Osteoblast (primary cell): ENCODE measurements around the gene LYPD4. TPM values are rescaled to one million over a fixed set of nuclear protein-coding genes. Genes with fewer than 3 reads are reported as not detected.

Experiments used
- DNase-seq: peaks from one replicate; pipeline ENCODE4 v3.0.0; 2011; ENCODE audit warnings: low spot score, mixed read lengths; ENCODE audit not compliant: insufficient read length; ENCODE audit errors: missing footprints
- H2AFZ ChIP-seq: 2 replicates; pipeline ENCODE4 v1.6.0; 2011; ENCODE audit warnings: mild to moderate bottlenecking, low read length
- H3K27ac ChIP-seq: 2 replicates; pipeline ENCODE4 v1.5.1; 2011; ENCODE audit warnings: mild to moderate bottlenecking, low read depth, low read length, moderate library complexity
- H3K27me3 ChIP-seq: 2 replicates; pipeline ENCODE4 v1.6.0; 2012; ENCODE audit warnings: mild to moderate bottlenecking, control low read depth, inconsistent platforms, low read length, moderate library complexity; ENCODE audit not compliant: insufficient read depth
- H3K36me3 ChIP-seq: 2 replicates; pipeline ENCODE4 v1.5.1; 2011; ENCODE audit warnings: mild to moderate bottlenecking, low read length, control low read depth, moderate library complexity; ENCODE audit not compliant: insufficient read depth
- H3K4me1 ChIP-seq: 2 replicates; pipeline ENCODE4 v1.5.1; 2011; ENCODE audit warnings: mild to moderate bottlenecking, low read length, control low read depth, moderate library complexity; ENCODE audit not compliant: insufficient read depth
- H3K4me2 ChIP-seq: 2 replicates; pipeline ENCODE4 v1.6.0; 2011; ENCODE audit warnings: mild to moderate bottlenecking, low read length; ENCODE audit not compliant: insufficient read depth
- H3K4me3 ChIP-seq: fragments of 200-600 bp; sonication (generic); 3 replicates; pipeline ENCODE4 v1.5.1; 2012; ENCODE audit warnings: mild to moderate bottlenecking, low read length, inconsistent platforms; ENCODE audit not compliant: insufficient read depth
- H3K79me2 ChIP-seq: 2 replicates; pipeline ENCODE4 v1.6.0; 2012; ENCODE audit warnings: mild to moderate bottlenecking, low read length, control low read depth, inconsistent platforms; ENCODE audit not compliant: insufficient read depth
- H3K9me3 ChIP-seq: 2 replicates; pipeline ENCODE4 v1.5.1; 2011; ENCODE audit warnings: low read depth, low read length, control low read depth
- H4K20me1 ChIP-seq: 2 replicates; pipeline ENCODE4 v1.6.0; 2012; ENCODE audit warnings: mild to moderate bottlenecking, low read length, control low read depth; ENCODE audit not compliant: insufficient read depth
- CTCF ChIP-seq: IDR thresholded peaks from 2 replicates; pipeline ENCODE4 v1.5.1; 2011; ENCODE audit warnings: mild to moderate bottlenecking, low read depth, low read length, moderate library complexity; ENCODE audit errors: extremely low read depth
- total RNA-seq: library from RNA; depleted of rRNA; stranded (reverse); fragments of >200 nt; gene quantifications from 2 replicates; pipeline ENCODE4 v1.2.3, GENCODE V29; 2012

LYPD4 gene
- total RNA-seq, 1 donor = not detected

- Histone ChIP-seq H3K4me2 (no peak overlapping the region), H3K79me2 (no peaks in the 10 kb centered on the region), H3K4me1 (no peaks in the 10 kb centered on the region), H3K36me3 (no peaks in the 10 kb centered on the region), H2AFZ (no peak overlapping the region), H3K27ac (no peak overlapping the region), H3K27me3 (peaks cover 5% of the 10 kb centered on the region), H3K4me3 (no peak overlapping the region), H4K20me1 (no peaks in the 10 kb centered on the region), H3K9me3 (no peaks in the 10 kb centered on the region)
- peak; percentile 61 for TF ChIP-seq CTCF
- DNase-seq = no peak
These were observed 23.3 kb downstream of the LYPD4 start for GRCh38 chr19:41821003-41821735.

- TF ChIP-seq CTCF = no peak
These were observed 27.7 kb downstream of the LYPD4 start for GRCh38 chr19:41816761-41817160.

GRCh38 chr19:41815301-41815700 is 29.2 kb downstream of the LYPD4 start:
- Histone ChIP-seq H3K27me3 (peaks cover 5% of the 10 kb centered on the region), H3K9me3 (no peaks in the 10 kb centered on the region), H3K4me2 (no peak overlapping the region), H3K4me3 (no peak overlapping the region), H3K79me2 (no peaks in the 10 kb centered on the region), H4K20me1 (no peaks in the 10 kb centered on the region), H2AFZ (no peak overlapping the region), H3K27ac (no peak overlapping the region), H3K36me3 (no peaks in the 10 kb centered on the region), H3K4me1 (no peaks in the 10 kb centered on the region)
- TF ChIP-seq CTCF = no peak
- DNase-seq = no peak

More at GRCh38 chr19:41816761-41817160, 27.7 kb downstream of the LYPD4 start:
- Histone ChIP-seq H4K20me1 (no peaks in the 10 kb centered on the region), H3K4me2 (no peak overlapping the region), H3K9me3 (no peaks in the 10 kb centered on the region), H3K27ac (no peak overlapping the region), H3K4me3 (no peak overlapping the region), H2AFZ (no peak overlapping the region), H3K79me2 (no peaks in the 10 kb centered on the region), H3K27me3 (peaks cover 5% of the 10 kb centered on the region), H3K36me3 (no peaks in the 10 kb centered on the region), H3K4me1 (no peaks in the 10 kb centered on the region)
- DNase-seq = no peak

- Histone ChIP-seq H3K4me3 (no peak overlapping the region), H3K79me2 (no peaks in the 10 kb centered on the region)
These were observed 30.6 kb downstream of the LYPD4 start for GRCh38 chr19:41813911-41814310.

More at GRCh38 chr19:41813911-41814310, 30.6 kb downstream of the LYPD4 start:
- DNase-seq = peak; percentile 4
- peaks cover 5% of the 10 kb centered on the region for H3K27me3 ChIP-seq
- no peak overlapping the region for H2AFZ ChIP-seq
- no peaks in the 10 kb centered on the region for H4K20me1 ChIP-seq
- no peaks in the 10 kb centered on the region for H3K36me3 ChIP-seq
- no peaks in the 10 kb centered on the region for H3K9me3 ChIP-seq
- no peak for TF ChIP-seq CTCF
- no peak overlapping the region for H3K4me2 ChIP-seq
- H3K4me1 ChIP-seq = no peaks in the 10 kb centered on the region
- H3K27ac ChIP-seq = no peak overlapping the region
